ENCODE results near the gene CXorf49. TPM values are rescaled to one million over a fixed set of nuclear protein-coding genes. Genes with fewer than 3 reads are reported as not detected.
"Not testable (repeated sequence)": the region's sequence is repeated elsewhere in the genome, so short reads cannot be mapped to it uniquely, and the experiment has no call there.

The CXorf49 gene
- 0.34 TPM for polyA plus RNA-seq (2013, experiment 1 of 2)
- 0.21 TPM for polyA plus RNA-seq (2013, experiment 2 of 2)

DNA sequence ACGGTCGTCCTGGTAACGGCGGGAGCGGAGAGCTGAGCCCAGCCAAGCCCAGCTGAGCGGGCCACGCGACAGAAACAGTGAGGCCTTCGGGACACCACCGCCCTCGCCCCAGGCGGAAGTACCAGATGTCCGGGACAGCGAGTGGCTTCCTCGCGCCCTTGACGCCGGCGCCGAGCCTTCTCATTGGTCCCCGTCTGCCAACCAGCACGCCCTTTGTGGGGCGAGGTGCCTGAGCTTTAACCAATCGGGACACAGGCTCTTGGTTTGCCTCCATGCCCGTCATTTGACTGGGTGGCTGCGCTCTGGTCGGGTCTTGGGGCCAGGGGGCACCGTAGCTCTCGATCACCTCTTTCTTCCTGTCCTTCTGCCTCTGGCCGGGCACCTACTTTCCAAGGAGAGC is at the start of gene CXorf49:
TSS of gene CXorf49 (minus strand) at position 101 of the 400 bp plus-strand sequence. CDS start 134 bp downstream, outside the sequence.
- H3K4me2 ChIP-seq (ENCODE audit: low read length); H4K8ac ChIP-seq (ENCODE audit: low read depth, low read length); H2AK5ac ChIP-seq (ENCODE audit: low read length); H2BK15ac ChIP-seq (replicated peaks; ENCODE audit: low read depth); DNase-seq; H3K27ac ChIP-seq (ENCODE audit: low read depth, low read length); H3K36me3 ChIP-seq (ENCODE audit: control insufficient read depth, insufficient read depth, low read length); H3K56ac ChIP-seq (ENCODE audit: low read length); H3K23ac ChIP-seq (ENCODE audit: low read length); H3K79me1 ChIP-seq (ENCODE audit: low read length); H3K27me3 ChIP-seq (ENCODE audit: insufficient read depth, low read length, poor library complexity); H3K9ac ChIP-seq (ENCODE audit: low read length); H2BK120ac ChIP-seq (ENCODE audit: low read depth, low read length); H2BK5ac ChIP-seq (ENCODE audit: low read length); H3K4me3 ChIP-seq (ENCODE audit: low read length); H4K5ac ChIP-seq (ENCODE audit: low read length); H3K4ac ChIP-seq (ENCODE audit: low read depth, low read length); H3K4me1 ChIP-seq (ENCODE audit: control insufficient read depth, low read depth, low read length); H3K18ac ChIP-seq (ENCODE audit: low read length); H3K79me2 ChIP-seq (ENCODE audit: control insufficient read depth, insufficient read depth, low read length): not testable (repeated sequence)
- WGBS (ENCODE audit: extremely low coverage, insufficient coverage, low lambda C conversion rate), result no CpG with 5 or more reads among the region's 30 CpGs

DNA sequence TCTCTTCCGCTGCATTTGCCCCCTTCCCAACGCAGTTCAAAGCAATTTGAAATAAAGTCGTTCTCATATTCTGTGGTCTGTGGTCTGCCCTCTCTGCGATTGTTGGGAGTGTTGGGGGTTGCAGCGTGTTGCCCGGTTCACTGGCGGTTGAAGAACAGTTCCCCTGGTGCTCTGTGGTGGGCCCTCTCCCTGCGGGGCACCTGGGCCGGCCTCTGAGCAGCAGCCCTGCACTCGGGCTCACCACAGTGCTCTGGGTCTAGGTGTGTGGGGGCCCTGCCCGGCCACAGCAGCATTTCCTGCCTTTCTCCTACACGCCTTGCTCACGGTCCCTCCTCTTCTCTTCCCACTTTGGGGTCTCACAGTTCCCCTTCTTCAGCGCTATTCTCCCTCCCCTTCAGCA is 49.0 kb upstream of the CXorf49 start:
- H3K4me2 ChIP-seq (ENCODE audit: low read length); H3K79me2 ChIP-seq (ENCODE audit: control insufficient read depth, insufficient read depth, low read length); H4K8ac ChIP-seq (ENCODE audit: low read depth, low read length); H4K5ac ChIP-seq (ENCODE audit: low read length); H2AK5ac ChIP-seq (ENCODE audit: low read length); H3K27me3 ChIP-seq (ENCODE audit: insufficient read depth, low read length, poor library complexity); H3K18ac ChIP-seq (ENCODE audit: low read length); H3K36me3 ChIP-seq (ENCODE audit: control insufficient read depth, insufficient read depth, low read length); H3K4me3 ChIP-seq (ENCODE audit: low read length); H3K9ac ChIP-seq (ENCODE audit: low read length); H2BK15ac ChIP-seq (replicated peaks; ENCODE audit: low read depth); H2BK120ac ChIP-seq (ENCODE audit: low read depth, low read length); H3K4me1 ChIP-seq (ENCODE audit: control insufficient read depth, low read depth, low read length); H3K23ac ChIP-seq (ENCODE audit: low read length); DNase-seq; H3K56ac ChIP-seq (ENCODE audit: low read length); H3K27ac ChIP-seq (ENCODE audit: low read depth, low read length); H3K4ac ChIP-seq (ENCODE audit: low read depth, low read length); H3K79me1 ChIP-seq (ENCODE audit: low read length); H2BK5ac ChIP-seq (ENCODE audit: low read length): not testable (repeated sequence)
- no CpG with 5 or more reads among the region's 14 CpGs for WGBS (ENCODE audit: extremely low coverage, insufficient coverage, low lambda C conversion rate)

- no CpG with 5 or more reads among the region's 8 CpGs for WGBS (ENCODE audit: extremely low coverage, insufficient coverage, low lambda C conversion rate)
- H3K18ac ChIP-seq (ENCODE audit: low read length); H3K23ac ChIP-seq (ENCODE audit: low read length); H3K9ac ChIP-seq (ENCODE audit: low read length); H2BK15ac ChIP-seq (replicated peaks; ENCODE audit: low read depth); H3K27ac ChIP-seq (ENCODE audit: low read depth, low read length); H3K56ac ChIP-seq (ENCODE audit: low read length); H2BK120ac ChIP-seq (ENCODE audit: low read depth, low read length); H2BK5ac ChIP-seq (ENCODE audit: low read length); H3K36me3 ChIP-seq (ENCODE audit: control insufficient read depth, insufficient read depth, low read length); H4K5ac ChIP-seq (ENCODE audit: low read length); H4K8ac ChIP-seq (ENCODE audit: low read depth, low read length); H3K4me3 ChIP-seq (ENCODE audit: low read length); DNase-seq; H3K79me2 ChIP-seq (ENCODE audit: control insufficient read depth, insufficient read depth, low read length); H3K79me1 ChIP-seq (ENCODE audit: low read length); H3K4me1 ChIP-seq (ENCODE audit: control insufficient read depth, low read depth, low read length); H3K4ac ChIP-seq (ENCODE audit: low read depth, low read length); H3K4me2 ChIP-seq (ENCODE audit: low read length); H2AK5ac ChIP-seq (ENCODE audit: low read length); H3K27me3 ChIP-seq (ENCODE audit: insufficient read depth, low read length, poor library complexity): not testable (repeated sequence)
Measured at GRCh38 chrX:71765613-71766012, 47.5 kb upstream of the CXorf49 start.

GRCh38 chrX:71764832-71765231 is 46.7 kb upstream of the CXorf49 start:
- not testable (repeated sequence) for DNase-seq; H3K18ac ChIP-seq (ENCODE audit: low read length); H2AK5ac ChIP-seq (ENCODE audit: low read length); H4K5ac ChIP-seq (ENCODE audit: low read length); H3K4ac ChIP-seq (ENCODE audit: low read depth, low read length); H4K8ac ChIP-seq (ENCODE audit: low read depth, low read length); H2BK15ac ChIP-seq (replicated peaks; ENCODE audit: low read depth); H2BK5ac ChIP-seq (ENCODE audit: low read length); H3K4me1 ChIP-seq (ENCODE audit: control insufficient read depth, low read depth, low read length); H3K27ac ChIP-seq (ENCODE audit: low read depth, low read length); H3K27me3 ChIP-seq (ENCODE audit: insufficient read depth, low read length, poor library complexity); H3K4me3 ChIP-seq (ENCODE audit: low read length); H3K23ac ChIP-seq (ENCODE audit: low read length); H3K79me1 ChIP-seq (ENCODE audit: low read length); H2BK120ac ChIP-seq (ENCODE audit: low read depth, low read length); H3K9ac ChIP-seq (ENCODE audit: low read length); H3K4me2 ChIP-seq (ENCODE audit: low read length); H3K36me3 ChIP-seq (ENCODE audit: control insufficient read depth, insufficient read depth, low read length); H3K79me2 ChIP-seq (ENCODE audit: control insufficient read depth, insufficient read depth, low read length); H3K56ac ChIP-seq (ENCODE audit: low read length)
- WGBS (ENCODE audit: extremely low coverage, insufficient coverage, low lambda C conversion rate), result no CpG with 5 or more reads among the region's 11 CpGs

DNA sequence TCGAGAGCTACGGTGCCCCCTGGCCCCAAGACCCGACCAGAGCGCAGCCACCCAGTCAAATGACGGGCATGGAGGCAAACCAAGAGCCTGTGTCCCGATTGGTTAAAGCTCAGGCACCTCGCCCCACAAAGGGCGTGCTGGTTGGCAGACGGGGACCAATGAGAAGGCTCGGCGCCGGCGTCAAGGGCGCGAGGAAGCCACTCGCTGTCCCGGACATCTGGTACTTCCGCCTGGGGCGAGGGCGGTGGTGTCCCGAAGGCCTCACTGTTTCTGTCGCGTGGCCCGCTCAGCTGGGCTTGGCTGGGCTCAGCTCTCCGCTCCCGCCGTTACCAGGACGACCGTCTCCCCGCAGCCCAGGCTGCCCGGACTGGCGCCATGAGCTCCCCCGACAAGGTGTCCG is 45.0 kb upstream of the CXorf49 start, which contains the start of gene CXorf49B:
TSS of gene CXorf49B (plus strand) at position 301 of the 400 bp plus-strand sequence. CDS start at position 376, 75 bp downstream.
- H3K56ac ChIP-seq (ENCODE audit: low read length); H3K4me3 ChIP-seq (ENCODE audit: low read length); H3K27me3 ChIP-seq (ENCODE audit: insufficient read depth, low read length, poor library complexity); H3K4me1 ChIP-seq (ENCODE audit: control insufficient read depth, low read depth, low read length); H2AK5ac ChIP-seq (ENCODE audit: low read length); H3K4me2 ChIP-seq (ENCODE audit: low read length); H3K79me2 ChIP-seq (ENCODE audit: control insufficient read depth, insufficient read depth, low read length); H3K18ac ChIP-seq (ENCODE audit: low read length); H3K9ac ChIP-seq (ENCODE audit: low read length); H3K27ac ChIP-seq (ENCODE audit: low read depth, low read length); H2BK120ac ChIP-seq (ENCODE audit: low read depth, low read length); H3K4ac ChIP-seq (ENCODE audit: low read depth, low read length); H3K79me1 ChIP-seq (ENCODE audit: low read length); H2BK5ac ChIP-seq (ENCODE audit: low read length); H4K5ac ChIP-seq (ENCODE audit: low read length); H2BK15ac ChIP-seq (replicated peaks; ENCODE audit: low read depth); DNase-seq; H3K36me3 ChIP-seq (ENCODE audit: control insufficient read depth, insufficient read depth, low read length); H4K8ac ChIP-seq (ENCODE audit: low read depth, low read length); H3K23ac ChIP-seq (ENCODE audit: low read length): not testable (repeated sequence)
- WGBS (ENCODE audit: extremely low coverage, insufficient coverage, low lambda C conversion rate), result no CpG with 5 or more reads among the region's 34 CpGs

- H3K4me1 ChIP-seq (ENCODE audit: control insufficient read depth, low read depth, low read length); H3K27ac ChIP-seq (ENCODE audit: low read depth, low read length); H3K4me3 ChIP-seq (ENCODE audit: low read length); H3K36me3 ChIP-seq (ENCODE audit: control insufficient read depth, insufficient read depth, low read length); H3K56ac ChIP-seq (ENCODE audit: low read length); H3K9ac ChIP-seq (ENCODE audit: low read length); H4K8ac ChIP-seq (ENCODE audit: low read depth, low read length); H3K4ac ChIP-seq (ENCODE audit: low read depth, low read length); H2AK5ac ChIP-seq (ENCODE audit: low read length); H3K79me2 ChIP-seq (ENCODE audit: control insufficient read depth, insufficient read depth, low read length); H3K23ac ChIP-seq (ENCODE audit: low read length); DNase-seq; H4K5ac ChIP-seq (ENCODE audit: low read length); H3K4me2 ChIP-seq (ENCODE audit: low read length); H2BK5ac ChIP-seq (ENCODE audit: low read length); H3K27me3 ChIP-seq (ENCODE audit: insufficient read depth, low read length, poor library complexity); H3K79me1 ChIP-seq (ENCODE audit: low read length); H3K18ac ChIP-seq (ENCODE audit: low read length); H2BK15ac ChIP-seq (replicated peaks; ENCODE audit: low read depth); H2BK120ac ChIP-seq (ENCODE audit: low read depth, low read length): not testable (repeated sequence)
- no CpG with 5 or more reads among the region's 20 CpGs for WGBS (ENCODE audit: extremely low coverage, insufficient coverage, low lambda C conversion rate)
Measured at GRCh38 chrX:71760688-71761281, 42.7 kb upstream of the CXorf49 start.
